ENCODE data around the gene GBP7. TPM values are rescaled to one million over a fixed set of nuclear protein-coding genes. Genes with fewer than 3 reads are reported as not detected.

Gene GBP7
- total RNA-seq, 6 donors from 2014 or later = 0.34 TPM; not detected in 5

DNA sequence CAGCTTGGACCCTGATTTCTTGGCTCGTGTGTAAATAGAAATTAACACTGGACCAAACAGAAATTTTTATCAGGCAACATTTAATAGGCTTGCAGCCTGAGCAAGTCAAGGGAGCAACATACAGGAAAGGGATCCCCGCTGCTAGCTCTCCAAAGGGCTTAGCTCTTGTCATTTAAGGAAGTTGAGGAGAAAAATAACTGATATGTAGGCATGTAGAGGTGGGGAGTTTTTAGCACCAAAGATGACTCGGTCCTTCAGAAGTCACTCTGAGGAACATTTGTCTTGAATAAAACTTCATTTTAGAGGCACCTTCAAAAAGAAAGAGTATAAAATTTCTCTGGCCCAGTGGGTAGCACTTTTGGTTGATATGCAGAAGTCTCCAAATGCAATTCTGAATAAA lies 76.9 kb downstream of the GBP7 start:
- no peak for TF ChIP-seq POLR2A (IDR thresholded peaks at IDR 0.05)
- TF ChIP-seq EP300 (IDR thresholded peaks at IDR 0.05) = no peak
- TF ChIP-seq, protein P1, sequence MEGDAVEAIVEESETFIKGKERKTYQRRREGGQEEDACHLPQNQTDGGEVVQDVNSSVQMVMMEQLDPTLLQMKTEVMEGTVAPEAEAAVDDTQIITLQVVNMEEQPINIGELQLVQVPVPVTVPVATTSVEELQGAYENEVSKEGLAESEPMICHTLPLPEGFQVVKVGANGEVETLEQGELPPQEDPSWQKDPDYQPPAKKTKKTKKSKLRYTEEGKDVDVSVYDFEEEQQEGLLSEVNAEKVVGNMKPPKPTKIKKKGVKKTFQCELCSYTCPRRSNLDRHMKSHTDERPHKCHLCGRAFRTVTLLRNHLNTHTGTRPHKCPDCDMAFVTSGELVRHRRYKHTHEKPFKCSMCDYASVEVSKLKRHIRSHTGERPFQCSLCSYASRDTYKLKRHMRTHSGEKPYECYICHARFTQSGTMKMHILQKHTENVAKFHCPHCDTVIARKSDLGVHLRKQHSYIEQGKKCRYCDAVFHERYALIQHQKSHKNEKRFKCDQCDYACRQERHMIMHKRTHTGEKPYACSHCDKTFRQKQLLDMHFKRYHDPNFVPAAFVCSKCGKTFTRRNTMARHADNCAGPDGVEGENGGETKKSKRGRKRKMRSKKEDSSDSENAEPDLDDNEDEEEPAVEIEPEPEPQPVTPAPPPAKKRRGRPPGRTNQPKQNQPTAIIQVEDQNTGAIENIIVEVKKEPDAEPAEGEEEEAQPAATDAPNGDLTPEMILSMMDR (IDR thresholded peaks at IDR 0.05) = no peak
- no peak for TF ChIP-seq POLR2AphosphoS5 (IDR thresholded peaks at IDR 0.05)
- DNase-seq (no peak), ATAC-seq (ENCODE audit: low FRiP score in 2 of 2) (no peak)
- H3K36me3 ChIP-seq = no peaks in the 10 kb centered on the region
- H3K4me3 ChIP-seq = no peak overlapping the region
- peaks cover 0 to 4% (median 0%) of the 10 kb centered on the region in 4 donors for H3K9me3 ChIP-seq
- no peaks in the 10 kb centered on the region for H3K27me3 ChIP-seq
- WGBS, 2 donors = 84 to 88% methylated on average over 3 of the region's 3 CpGs
- no peaks in the 10 kb centered on the region for H3K4me1 ChIP-seq
- H3K27ac ChIP-seq = no peak overlapping the region

DNA sequence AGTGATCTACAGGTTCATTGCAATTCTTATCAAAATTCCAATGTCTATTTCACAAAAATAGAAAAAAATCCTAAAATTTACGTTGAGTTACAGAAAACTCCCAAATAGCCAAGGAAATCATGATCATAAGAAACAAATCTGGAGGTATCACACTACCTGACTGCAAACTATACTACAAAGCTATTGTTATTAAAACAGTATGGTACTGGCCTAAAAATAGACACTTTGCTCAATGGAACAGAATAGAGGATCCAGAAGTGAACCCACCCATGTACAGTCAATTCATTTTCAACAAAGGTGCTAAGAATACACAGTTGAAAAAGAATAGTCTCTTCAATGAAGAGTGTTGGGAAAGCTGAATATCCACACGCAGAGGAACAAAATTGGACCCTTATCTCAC lies 80.1 kb downstream of the GBP7 start:
- peaks cover 0 to 4% (median 0%) of the 10 kb centered on the region in 4 donors for H3K9me3 ChIP-seq
- H3K27me3 ChIP-seq = no peaks in the 10 kb centered on the region
- DNase-seq (no peak), ATAC-seq (ENCODE audit: low FRiP score in 2 of 2) (no peak)
- no peaks in the 10 kb centered on the region for H3K4me1 ChIP-seq
- 84 to 90% methylated on average over 2 of the region's 2 CpGs for WGBS, 2 donors
- H3K27ac ChIP-seq = no peak overlapping the region
- no peak overlapping the region for H3K4me3 ChIP-seq
- no peaks in the 10 kb centered on the region for H3K36me3 ChIP-seq
- TF ChIP-seq POLR2A (IDR thresholded peaks at IDR 0.05) (no peak), EP300 (IDR thresholded peaks at IDR 0.05) (no peak)

DNA sequence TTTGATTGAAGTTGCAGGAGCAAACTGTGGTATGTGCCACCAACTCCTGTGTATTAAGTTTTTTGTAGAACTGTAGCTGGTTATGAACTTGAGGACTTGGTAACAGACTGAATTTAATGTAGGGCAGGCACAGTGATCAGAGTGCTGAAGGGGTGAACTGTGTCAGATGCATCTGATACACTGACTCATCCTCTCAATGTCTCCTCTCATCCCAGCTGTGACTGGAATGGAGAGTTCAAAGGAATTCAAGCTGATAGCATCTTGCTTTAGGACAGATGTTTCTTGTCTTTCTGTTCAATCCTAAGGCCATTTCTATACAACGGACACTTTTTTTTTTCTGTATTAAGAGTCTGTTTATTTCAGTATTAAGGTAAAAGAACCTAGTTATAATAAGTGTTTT lies 85.8 kb downstream of the GBP7 start:
- ATAC-seq (ENCODE audit: low FRiP score in 2 of 2) (no peak), DNase-seq (no peak)
- H3K36me3 ChIP-seq = no peaks in the 10 kb centered on the region
- no peak for TF ChIP-seq POLR2AphosphoS5 (IDR thresholded peaks at IDR 0.05)
- TF ChIP-seq, protein P1 (IDR thresholded peaks at IDR 0.05) = no peak
- no peak for TF ChIP-seq POLR2A (IDR thresholded peaks at IDR 0.05)
- no peak for TF ChIP-seq EP300 (IDR thresholded peaks at IDR 0.05)
- H3K4me1 ChIP-seq = no peaks in the 10 kb centered on the region
- H3K4me3 ChIP-seq = no peak overlapping the region
- H3K9me3 ChIP-seq = no peaks in the 10 kb centered on the region
- no peak overlapping the region for H3K27ac ChIP-seq
- 76 to 84% methylated on average over 1 of the region's 1 CpG for WGBS, 2 donors
- no peaks in the 10 kb centered on the region for H3K27me3 ChIP-seq

DNA sequence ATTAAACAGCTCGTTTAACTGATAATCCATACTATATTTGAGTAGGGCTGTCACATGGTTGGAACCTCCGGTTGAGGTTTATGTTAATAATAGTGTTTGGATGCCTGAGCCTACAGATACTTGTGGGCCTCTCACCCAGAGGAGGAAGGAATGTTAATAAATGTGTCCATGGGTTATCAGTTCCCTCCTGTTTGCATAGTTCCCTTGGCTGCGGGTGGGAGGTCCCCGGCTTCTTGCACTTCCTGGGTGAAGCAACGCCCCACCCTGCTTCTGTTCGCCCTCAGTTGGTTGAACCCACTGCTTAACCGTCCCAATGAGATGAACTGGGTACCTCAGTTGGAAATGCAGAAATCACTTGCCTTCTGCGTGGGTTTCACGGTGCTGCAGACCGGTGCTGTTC lies 87.2 kb downstream of the GBP7 start:
- no peak overlapping the region for H3K4me3 ChIP-seq
- TF ChIP-seq POLR2AphosphoS5 (IDR thresholded peaks at IDR 0.05) (no peak), EP300 (IDR thresholded peaks at IDR 0.05) (no peak), POLR2A (IDR thresholded peaks at IDR 0.05) (no peak)
- TF ChIP-seq, protein P1 (IDR thresholded peaks at IDR 0.05) = no peak
- ATAC-seq (ENCODE audit: low FRiP score in 2 of 2) = no peak
- no peak for DNase-seq
- no peak overlapping the region for H3K27ac ChIP-seq
- no peaks in the 10 kb centered on the region for H3K9me3 ChIP-seq
- no peaks in the 10 kb centered on the region for H3K4me1 ChIP-seq
- H3K36me3 ChIP-seq = no peaks in the 10 kb centered on the region
- 62 to 88% methylated on average over 10 of the region's 10 CpGs for WGBS, 2 donors
- H3K27me3 ChIP-seq = no peaks in the 10 kb centered on the region

DNA sequence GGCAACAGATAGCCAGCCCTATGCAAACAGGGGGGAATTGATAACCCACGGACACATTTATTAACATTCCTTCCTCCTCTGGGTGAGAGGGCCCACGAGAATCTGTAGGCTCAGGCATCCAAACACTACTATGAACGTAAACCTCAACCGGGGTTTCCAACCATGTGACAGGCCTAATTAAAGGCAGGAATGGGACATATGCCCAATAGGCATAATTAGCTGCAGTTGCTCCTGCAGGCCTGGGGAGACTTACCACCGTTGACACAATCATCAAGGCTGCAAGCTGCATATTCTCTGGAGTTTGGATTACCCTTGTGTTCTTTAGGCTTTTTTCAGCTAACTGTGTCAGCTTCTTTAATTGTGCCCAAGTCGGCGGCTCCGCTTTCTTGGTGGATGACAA lies 88.6 kb downstream of the GBP7 start:
- ATAC-seq (ENCODE audit: low FRiP score in 2 of 2) (no peak), DNase-seq (no peak)
- Histone ChIP-seq H3K27me3 (no peaks in the 10 kb centered on the region), H3K4me1 (no peaks in the 10 kb centered on the region), H3K27ac (no peak overlapping the region), H3K4me3 (no peak overlapping the region), H3K36me3 (no peaks in the 10 kb centered on the region), H3K9me3 (no peaks in the 10 kb centered on the region)
- TF ChIP-seq POLR2AphosphoS5 (IDR thresholded peaks at IDR 0.05) (no peak), POLR2A (IDR thresholded peaks at IDR 0.05) (no peak), EP300 (IDR thresholded peaks at IDR 0.05) (no peak)
- TF ChIP-seq, protein P1 (IDR thresholded peaks at IDR 0.05) = no peak
- WGBS, 2 donors = 90 to 91% methylated on average over 8 of the region's 8 CpGs
